GM03348 (cell line): ENCODE measurements around the gene ZBTB2.

Source experiments
- DNase-seq: peaks from one replicate; pipeline ENCODE4 v3.0.0; 2012; ENCODE audit warnings: low spot score

Gene ZBTB2, protein sequence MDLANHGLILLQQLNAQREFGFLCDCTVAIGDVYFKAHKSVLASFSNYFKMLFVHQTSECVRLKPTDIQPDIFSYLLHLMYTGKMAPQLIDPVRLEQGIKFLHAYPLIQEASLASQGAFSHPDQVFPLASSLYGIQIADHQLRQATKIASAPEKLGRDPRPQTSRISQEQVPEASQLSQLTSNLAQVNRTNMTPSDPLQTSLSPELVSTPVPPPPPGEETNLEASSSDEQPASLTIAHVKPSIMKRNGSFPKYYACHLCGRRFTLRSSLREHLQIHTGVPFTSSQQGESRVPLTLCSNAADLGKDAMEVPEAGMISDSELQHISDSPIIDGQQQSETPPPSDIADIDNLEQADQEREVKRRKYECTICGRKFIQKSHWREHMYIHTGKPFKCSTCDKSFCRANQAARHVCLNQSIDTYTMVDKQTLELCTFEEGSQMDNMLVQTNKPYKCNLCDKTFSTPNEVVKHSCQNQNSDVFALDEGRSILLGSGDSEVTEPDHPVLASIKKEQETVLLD

GRCh38 chr6:151391471-151392413 is at the start of gene ZBTB2:
TSS of gene ZBTB2 (minus strand) at chr6:151391559. CDS start at chr6:151373637, 17,922 bp downstream.
- DNase-seq = peak; percentile 85

DNA sequence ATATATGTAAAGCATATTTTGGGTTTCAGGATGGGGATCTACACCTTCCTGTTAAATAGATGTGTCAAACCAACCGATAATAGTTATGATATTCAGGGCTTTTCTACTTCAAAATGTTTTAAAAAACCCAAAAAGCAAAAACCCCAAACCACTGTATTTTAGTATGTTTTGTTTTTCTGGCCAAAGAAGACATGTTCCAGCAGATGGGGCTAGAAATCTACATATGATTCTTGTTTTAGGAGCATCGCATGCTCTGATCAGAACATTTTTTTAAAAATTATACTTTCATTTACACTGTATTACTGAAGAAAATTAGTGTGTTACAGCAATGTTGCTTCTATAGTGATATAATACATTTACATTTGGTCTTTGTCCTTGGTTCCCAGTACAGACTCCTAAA is 49.6 kb upstream of the ZBTB2 start:
- peak; percentile 35 for DNase-seq

- DNase-seq = no peak
These were observed 49.1 kb upstream of the ZBTB2 start for GRCh38 chr6:151440498-151440897.

GRCh38 chr6:151437401-151437800 is 46.0 kb upstream of the ZBTB2 start:
- DNase-seq = peak; percentile 12

GRCh38 chr6:151436802-151437201 is 45.4 kb upstream of the ZBTB2 start:
- DNase-seq = peak; percentile 74

- DNase-seq = no peak
These were observed 44.9 kb upstream of the ZBTB2 start for GRCh38 chr6:151436300-151436699.

DNA sequence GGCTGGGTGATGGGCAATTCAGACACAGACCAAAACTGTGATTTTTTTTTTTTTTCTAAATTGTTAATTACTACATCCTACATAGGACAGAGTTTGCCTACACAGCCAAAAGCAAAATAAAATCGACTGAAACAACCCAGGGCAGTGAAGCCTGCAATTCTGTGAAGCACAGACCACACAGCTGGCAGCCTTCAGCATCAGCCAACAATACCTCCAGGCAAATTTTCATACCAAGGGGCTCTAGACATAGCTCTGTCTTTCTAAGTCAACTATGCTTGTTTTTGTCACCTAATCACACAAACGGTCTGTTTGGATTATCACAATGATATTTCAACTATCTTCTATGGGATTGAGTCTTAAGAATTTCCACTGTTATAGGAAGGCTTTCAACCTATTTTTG is 43.0 kb upstream of the ZBTB2 start:
- DNase-seq = no peak

DNA sequence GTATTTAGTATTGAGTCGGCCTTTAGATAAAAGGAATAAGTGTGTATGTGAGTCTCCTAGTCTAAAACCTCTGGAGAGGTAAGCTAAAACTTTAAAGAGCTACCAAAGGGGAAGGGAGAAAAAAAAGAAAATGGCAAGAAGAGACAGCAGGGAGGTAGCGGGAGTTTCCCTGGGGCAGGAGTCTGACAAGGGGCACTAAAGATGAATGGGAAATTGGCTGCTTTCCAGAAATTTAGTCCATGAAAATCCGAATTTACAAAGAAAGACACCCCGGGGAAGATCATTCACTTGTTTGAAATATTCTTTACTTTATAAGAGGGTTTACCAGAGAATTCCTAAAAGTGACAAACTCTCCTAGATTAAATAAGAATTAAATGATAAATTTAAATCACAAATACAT is 41.3 kb upstream of the ZBTB2 start:
- no peak for DNase-seq

GRCh38 chr6:151431337-151431736 is 40.0 kb upstream of the ZBTB2 start:
- DNase-seq = no peak

DNA sequence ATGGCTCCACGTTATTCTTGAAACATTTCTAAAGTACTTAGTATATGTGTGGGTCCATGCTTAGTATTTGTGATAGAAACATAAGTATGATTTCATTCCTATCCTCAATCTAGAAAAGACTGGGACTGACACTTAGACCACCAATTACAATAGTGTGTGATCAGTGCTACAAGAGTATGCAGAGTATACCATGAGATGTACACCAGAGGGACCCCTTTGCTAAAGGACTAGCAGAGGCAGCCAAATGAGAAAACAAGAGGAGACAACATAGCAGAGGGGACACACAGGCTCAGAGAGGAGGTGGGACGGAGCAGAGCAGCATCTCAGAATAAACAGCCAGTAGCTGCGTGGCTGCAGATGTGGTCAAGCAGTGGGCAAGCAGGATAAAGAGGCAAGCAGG is 39.5 kb upstream of the ZBTB2 start:
- DNase-seq = no peak

DNA sequence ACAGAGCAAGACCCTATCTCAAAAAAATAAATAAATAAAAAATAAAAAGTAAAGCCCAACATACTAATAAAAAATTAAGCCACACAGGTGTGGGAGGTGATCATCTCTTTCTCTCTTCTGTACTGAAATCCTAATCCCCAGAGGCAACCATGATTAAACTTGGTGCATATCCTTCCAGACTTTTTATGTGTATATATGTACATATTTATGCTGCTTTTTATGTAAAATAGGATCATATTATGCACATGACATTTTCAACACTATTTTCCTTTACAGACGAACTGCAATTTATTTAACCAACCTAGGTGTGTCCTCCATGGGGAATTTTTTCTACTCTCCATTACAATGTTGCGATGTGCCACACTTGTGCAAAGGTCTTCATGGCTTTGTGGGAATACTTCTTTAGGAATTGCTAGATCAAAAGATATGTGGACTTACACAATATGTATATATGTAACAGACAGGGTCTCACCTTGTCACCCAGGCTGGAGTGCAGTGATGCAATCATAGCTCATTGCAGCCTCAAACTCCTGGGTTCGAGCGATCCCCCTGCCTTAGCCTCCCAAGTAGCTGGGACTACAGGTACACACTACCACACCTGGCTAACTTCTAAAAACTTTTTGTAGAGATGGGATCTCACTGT is 36.9 kb upstream of the ZBTB2 start:
- DNase-seq = no peak

- DNase-seq = no peak
These were observed 34.2 kb upstream of the ZBTB2 start for GRCh38 chr6:151425561-151425960.

DNA sequence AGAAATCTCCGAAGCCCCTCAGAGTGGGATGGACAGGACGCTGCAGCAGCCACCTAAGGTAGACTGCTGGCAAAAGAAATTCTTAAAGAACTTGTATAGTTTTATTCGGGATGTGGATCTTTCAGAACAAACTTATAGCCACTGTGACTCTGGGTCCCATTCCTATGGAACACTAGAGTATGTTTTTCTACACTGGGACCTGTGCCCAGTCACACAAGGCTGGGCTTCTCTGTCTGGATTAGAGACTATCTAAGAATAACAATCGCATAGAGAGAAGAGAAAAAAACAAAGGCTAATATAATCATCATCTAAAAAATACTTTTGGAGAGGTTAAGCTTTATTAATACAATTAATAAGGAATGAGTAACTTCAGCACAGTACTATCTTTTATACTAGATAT is 31.6 kb upstream of the ZBTB2 start:
- no peak for DNase-seq

- DNase-seq = no peak
These were observed 26.1 kb upstream of the ZBTB2 start for GRCh38 chr6:151417477-151417876.

DNA sequence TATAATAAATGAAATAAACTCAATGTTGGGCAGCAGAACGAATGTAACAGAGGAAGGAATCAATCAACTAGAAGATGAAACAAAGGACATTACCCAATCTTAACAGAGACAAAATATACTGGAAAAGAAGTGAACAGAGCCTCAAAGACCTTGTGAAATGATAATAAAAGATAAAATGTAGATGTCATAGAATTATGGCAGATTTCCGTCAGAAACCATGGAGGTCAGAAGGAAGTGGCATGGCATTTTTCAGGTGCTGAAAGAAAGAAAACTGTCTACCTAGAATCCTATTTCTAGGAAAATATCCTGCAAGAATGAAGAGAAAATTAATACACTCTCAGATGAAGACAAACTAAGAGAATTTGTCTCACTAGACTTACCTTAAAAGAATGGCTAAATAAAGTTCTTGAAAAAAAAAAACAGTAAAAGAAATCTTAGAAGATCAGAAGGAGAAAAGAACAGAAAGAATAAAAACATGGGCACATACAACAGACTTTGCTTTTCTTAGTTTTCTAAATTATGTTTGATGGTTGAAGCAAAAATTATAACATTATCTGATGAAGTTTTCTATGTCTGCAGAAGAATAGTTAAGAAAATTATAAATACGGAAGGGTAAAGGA is 23.4 kb upstream of the ZBTB2 start:
- no peak for DNase-seq

DNA sequence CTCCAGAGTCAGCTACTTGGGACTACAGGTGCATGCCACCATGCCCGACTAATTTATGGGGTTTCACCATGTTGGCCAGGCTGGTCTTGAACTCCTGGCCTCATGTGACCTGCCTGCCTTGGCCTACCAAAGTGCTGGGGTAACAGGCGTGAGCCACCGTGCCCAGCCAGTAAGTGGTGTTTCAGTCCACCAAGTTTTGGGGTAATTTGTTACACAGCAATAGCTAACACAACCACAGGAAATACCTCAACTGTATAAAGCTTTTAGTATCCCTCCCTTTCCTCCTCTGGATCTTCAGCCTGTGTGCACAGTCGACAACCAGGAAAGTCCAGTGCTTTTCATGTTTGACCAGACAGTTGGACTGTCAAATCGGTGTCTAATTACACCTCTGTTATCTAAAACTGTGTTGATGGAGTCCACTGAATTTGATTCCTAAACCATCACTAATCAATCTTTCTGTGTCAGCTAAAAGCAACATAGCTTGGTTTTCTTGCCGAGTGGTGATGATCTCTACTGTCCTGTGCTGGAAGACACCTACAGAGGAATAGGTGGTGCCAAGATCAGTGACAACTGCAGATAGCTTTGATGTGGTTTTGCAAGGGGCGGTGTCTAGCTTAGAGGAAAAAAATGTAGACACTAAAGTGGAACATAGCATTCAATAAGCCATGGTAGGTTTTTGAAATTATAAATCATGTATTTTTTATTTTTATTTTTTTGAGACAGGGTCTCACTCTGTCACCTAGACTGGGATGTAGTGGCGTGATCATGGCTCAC is 22.2 kb upstream of the ZBTB2 start:
- no peak for DNase-seq

GRCh38 chr6:151412909-151413308 is 21.6 kb upstream of the ZBTB2 start:
- DNase-seq = no peak

- no peak for DNase-seq
These were observed 18.3 kb upstream of the ZBTB2 start for GRCh38 chr6:151409679-151410078.

DNA sequence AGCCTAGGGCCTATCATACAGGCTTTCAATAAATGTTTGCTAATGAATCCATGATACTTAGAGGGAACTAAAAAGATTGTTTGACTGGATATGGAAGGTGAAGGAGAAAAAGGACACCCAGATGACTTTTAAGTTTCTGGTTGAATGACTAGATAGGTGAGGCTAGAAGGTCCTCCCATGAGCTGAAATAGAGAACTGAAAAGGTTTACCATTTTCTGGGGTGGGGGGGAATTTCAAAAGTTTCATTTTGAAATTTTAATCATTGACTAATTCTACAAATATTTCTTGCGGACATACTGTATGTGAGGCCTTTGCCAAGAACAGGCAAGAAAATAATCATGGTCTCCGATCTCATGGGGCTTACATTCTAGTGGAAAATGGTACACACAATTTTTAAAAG is 17.9 kb upstream of the ZBTB2 start:
- DNase-seq = no peak

DNA sequence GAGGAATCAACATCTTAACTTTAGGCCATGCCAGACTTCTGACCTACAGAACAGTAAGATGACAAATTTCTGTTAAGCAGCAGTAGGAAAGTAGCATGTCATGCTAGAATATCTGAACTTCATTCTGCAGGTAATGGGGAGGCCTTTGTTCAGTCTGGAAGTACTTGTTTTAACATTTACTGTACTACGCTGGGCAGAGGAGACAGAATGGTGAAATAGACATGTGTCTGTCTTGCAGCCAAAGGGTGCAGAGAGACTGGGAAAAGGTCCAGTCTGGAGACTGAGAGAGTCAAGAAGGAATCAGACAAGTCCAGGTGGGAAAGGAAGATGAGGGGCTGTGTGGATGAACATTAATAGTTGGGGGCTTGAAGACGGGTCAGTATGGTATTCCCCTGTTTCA is 17.5 kb upstream of the ZBTB2 start:
- DNase-seq = no peak

- no peak for DNase-seq
These were observed 12.6 kb upstream of the ZBTB2 start for GRCh38 chr6:151403919-151404308.
